ENCODE data around the gene HADH.

GRCh38 chr4:107996949-107997788 is 7.5 kb downstream of the HADH start:
- TF ChIP-seq NR2C2 (CRISPR knock-in tag; IDR thresholded peaks at IDR 0.05) (no peak), CBFB (CRISPR knock-in tag; IDR thresholded peaks at IDR 0.05; ENCODE audit: low read depth) (no peak), CTCF (IDR thresholded peaks at IDR 0.05) (no peak), CDX4 (CRISPR knock-in tag; IDR thresholded peaks at IDR 0.05; ENCODE audit: borderline replicate concordance) (no peak)
